DMS114 treated with DMSO at 0.1 percent for 48 hours (cell line): ENCODE data around the gene MBOAT1.

Source experiments
- DNase-seq: peaks from one replicate; lab custom pipeline; 2025; ENCODE audit not compliant: unreplicated experiment; lab: John Stamatoyannopoulos, UW

The MBOAT1 gene

GRCh38 chr6:20110478-20110877 is 101.8 kb downstream of the MBOAT1 start:
- no peak for DNase-seq

- DNase-seq: no peak
Measured at GRCh38 chr6:20109526-20109925, 102.7 kb downstream of the MBOAT1 start.

GRCh38 chr6:20105838-20106237 is 106.4 kb downstream of the MBOAT1 start:
- DNase-seq: no peak

- no peak for DNase-seq
Measured at GRCh38 chr6:20104696-20105095, 107.6 kb downstream of the MBOAT1 start.

- no peak for DNase-seq
Measured at GRCh38 chr6:20102397-20103073, 109.7 kb downstream of the MBOAT1 start.

- no peak for DNase-seq
Measured at GRCh38 chr6:20099156-20099555, 113.1 kb downstream of the MBOAT1 start.

GRCh38 chr6:20098267-20098876 is 113.9 kb downstream of the MBOAT1 start:
- no peak for DNase-seq

GRCh38 chr6:20096536-20096935 is 115.7 kb downstream of the MBOAT1 start:
- DNase-seq: no peak

GRCh38 chr6:20095436-20095835 is 116.8 kb downstream of the MBOAT1 start:
- DNase-seq: no peak

GRCh38 chr6:20092071-20092566 is 120.2 kb downstream of the MBOAT1 start:
- peak; percentile 78 for DNase-seq

- DNase-seq: no peak
Measured at GRCh38 chr6:20086992-20087391, 125.3 kb downstream of the MBOAT1 start.

- no peak for DNase-seq
Measured at GRCh38 chr6:20085817-20086216, 126.5 kb downstream of the MBOAT1 start.

- no peak for DNase-seq
Measured at GRCh38 chr6:20084411-20084810, 127.9 kb downstream of the MBOAT1 start.

- DNase-seq: no peak
Measured at GRCh38 chr6:20071998-20072397, 140.3 kb downstream of the MBOAT1 start.

GRCh38 chr6:20070047-20070446 is 142.2 kb downstream of the MBOAT1 start:
- DNase-seq: no peak

GRCh38 chr6:20069021-20069522 is 143.2 kb downstream of the MBOAT1 start:
- DNase-seq: no peak

- DNase-seq: no peak
Measured at GRCh38 chr6:20068421-20068988, 143.8 kb downstream of the MBOAT1 start.

- no peak for DNase-seq
Measured at GRCh38 chr6:20061952-20062351, 150.3 kb downstream of the MBOAT1 start.

GRCh38 chr6:20060252-20060651 is 152.0 kb downstream of the MBOAT1 start:
- no peak for DNase-seq

- no peak for DNase-seq
Measured at GRCh38 chr6:20058912-20059311, 153.4 kb downstream of the MBOAT1 start.

- no peak for DNase-seq
Measured at GRCh38 chr6:20058121-20058905, 154.0 kb downstream of the MBOAT1 start.
